HepG2 (cell line): ENCODE measurements around the gene CHRNB4. TPM values are rescaled to one million over a fixed set of nuclear protein-coding genes. Genes with fewer than 3 reads are reported as not detected.

Experiments
- ARID5B ChIP-seq: IDR thresholded peaks from 2 replicates; pipeline ENCODE4 v1.4.0; 2020; ENCODE audit warnings: mild to moderate bottlenecking, missing genetic modification reagents
- DMTF1 ChIP-seq: sonication (generic); formaldehyde crosslinking; IDR thresholded peaks from 2 replicates; pipeline ENCODE4 v1.4.0; 2020; ENCODE audit warnings: mild to moderate bottlenecking, missing genetic modification reagents
- FOXA1 ChIP-seq, 2 experiments: fragments of 450-650 bp in 1 of 2; sonication (generic) in 1 of 2; formaldehyde crosslinking in 1 of 2; IDR thresholded peaks; 2 replicates each; pipeline versions ENCODE4 v1.4.0 to v1.6.1; 2016 to 2020; ENCODE audit warnings: missing genetic modification reagents in 1 of 2
- FOXA3 ChIP-seq: IDR thresholded peaks from 2 replicates; pipeline ENCODE4 v1.6.1; 2016; ENCODE audit warnings: missing genetic modification reagents, missing compliant biosample characterization
- FOXO1 ChIP-seq: sonication (generic); formaldehyde crosslinking; IDR thresholded peaks from 2 replicates; pipeline ENCODE4 v1.4.0; 2020; ENCODE audit warnings: missing genetic modification reagents
- HNRNPH1 ChIP-seq: fragments of 200-400 bp; formaldehyde crosslinking; optimal IDR thresholded peaks from 2 replicates; pipeline ENCODE3; 2017; ENCODE audit warnings: mild to moderate bottlenecking, low read depth, low read length
- MTF2 ChIP-seq: sonication (generic); formaldehyde crosslinking; IDR thresholded peaks from 2 replicates; pipeline ENCODE4 v1.5.0; 2020; ENCODE audit warnings: missing genetic modification reagents, borderline replicate concordance
- NR2F6 ChIP-seq, 2 experiments: IDR thresholded peaks; 2 replicates each; pipeline ENCODE4 v1.6.1; 2016; ENCODE audit warnings: antibody characterized with exemption in 1 of 2, mild to moderate bottlenecking in 1 of 2
- SOX13 ChIP-seq, 3 experiments: fragments of 450-650 bp in 1 of 3; sonication (generic) in 1 of 3; formaldehyde crosslinking in 1 of 3; IDR thresholded peaks in 2 of 3; conservative IDR thresholded peaks in 1 of 3; 2 replicates each; pipeline versions ENCODE4 v1.5.0 to v1.6.1; 2016 to 2020; ENCODE audit warnings: antibody characterized with exemption in 1 of 3, mild to moderate bottlenecking in 1 of 3, missing compliant biosample characterization in 1 of 3, missing genetic modification reagents in 1 of 3, moderate library complexity in 1 of 3
- polyA plus RNA-seq, 8 experiments: library from polyadenylated mRNA; depleted of rRNA in 3 of 8; stranded (reverse) in 7 of 8; unstranded in 1 of 8; fragments of >200 nt; fragmentation: Illumina TruSeq in 4 of 8; extraction: Trizol in 4 of 8; gene quantifications; 2 replicates each; pipeline versions ENCODE4 v1.2.1 to v1.2.3, GENCODE V29; 2011 to 2016; ENCODE audit warnings: low read depth in 4 of 8, missing spikeins in 1 of 8, mixed read lengths in 1 of 8; ENCODE audit not compliant: insufficient read depth in 1 of 8
- total RNA-seq, 5 experiments: library from RNA; depleted of rRNA; stranded (reverse); fragments of >200 nt; fragmentation: Illumina TruSeq; extraction: Trizol; gene quantifications; 2 replicates each; pipeline ENCODE4 v1.2.3, GENCODE V29; 2016; ENCODE audit warnings: low read depth in 1 of 5

Gene CHRNB4
- total and polyA plus RNA-seq, 2 of the 13 experiments (the other 11 are each of a cell fraction or from before 2014, with no cell fraction given): not detected

GRCh38 chr15:78662028-78662427 is 21.0 kb upstream of the CHRNB4 start (continued):
- TF ChIP-seq HNRNPH1: no peak
- no peak for TF ChIP-seq MTF2 (CRISPR knock-in tag)
- no peak for TF ChIP-seq FOXA1 (IDR thresholded peaks at IDR 0.05)
- TF ChIP-seq FOXA1 (CRISPR knock-in tag; IDR thresholded peaks at IDR 0.05): peak; percentile 31; the same call in 1 of the 2 replicates
- TF ChIP-seq NR2F6 (IDR thresholded peaks at IDR 0.05): no peak
- 0 out of 2 replicates have a peak, but pooled peaks have one; percentile 16 for TF ChIP-seq NR2F6 (CRISPR knock-in tag; IDR thresholded peaks at IDR 0.05)
- TF ChIP-seq ARID5B (CRISPR knock-in tag): 0 out of 2 replicates have a peak, but pooled peaks have one; percentile 16
- no peak for TF ChIP-seq SOX13 (IDR thresholded peaks at IDR 0.05)
- 0 out of 4 replicates have a peak, but pooled peaks of 1 of the 2 experiments have one; percentile 9 for TF ChIP-seq SOX13 (CRISPR knock-in tag; conservative IDR thresholded peaks at IDR 0.05 in 1 of 2, IDR thresholded peaks at IDR 0.05 in 1 of 2)
- peak; percentile 73 for TF ChIP-seq FOXA3 (CRISPR knock-in tag)
- TF ChIP-seq FOXO1 (CRISPR knock-in tag): 0 out of 2 replicates have a peak, but pooled peaks have one; percentile 40
- TF ChIP-seq DMTF1 (CRISPR knock-in tag): no peak
- TF ChIP-seq, all 625 proteins: peak for 8
